GM11168 (cell line): ENCODE data around the gene CCN6.

ENCODE experiments used
- in situ Hi-C: fragments of 300-500 bp; cut with MboI; formaldehyde crosslinking; loops from one replicate; pipeline ENCODE4 v1.12.0; 2022; ENCODE audit warnings: low sequenced_read_pairs; ENCODE audit not compliant: unreplicated experiment

CCN6 gene

GRCh38 chr6:112106562-112106961 lies 52.7 kb downstream of the CCN6 start:
- in situ Hi-C loops, result no loop called here

- in situ Hi-C loops, result no loop called here
Measured at GRCh38 chr6:112109262-112109661, 55.4 kb downstream of the CCN6 start.

DNA sequence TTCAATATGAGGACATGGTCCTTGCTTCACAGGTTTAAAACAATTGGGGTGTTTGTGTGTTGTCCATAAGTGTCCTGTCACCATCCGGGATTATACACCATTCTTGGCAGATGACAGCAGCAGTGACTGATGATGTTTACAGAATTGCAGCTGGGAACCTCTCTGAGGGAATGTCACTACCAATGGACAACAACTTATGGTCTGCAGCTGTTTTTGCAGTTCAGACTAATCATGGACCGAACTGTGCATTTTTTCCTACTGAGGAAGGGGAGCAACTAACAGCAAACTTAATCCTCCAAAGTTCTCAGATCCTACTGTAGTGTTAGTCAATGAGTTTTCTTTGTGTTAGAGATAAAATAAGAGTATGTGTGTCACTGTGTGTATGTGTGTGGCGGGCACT lies 59.5 kb downstream of the CCN6 start:
- in situ Hi-C loops, result no loop called here

- in situ Hi-C loops, result no loop called here
Measured at GRCh38 chr6:112113918-112114317, 60.0 kb downstream of the CCN6 start.

DNA sequence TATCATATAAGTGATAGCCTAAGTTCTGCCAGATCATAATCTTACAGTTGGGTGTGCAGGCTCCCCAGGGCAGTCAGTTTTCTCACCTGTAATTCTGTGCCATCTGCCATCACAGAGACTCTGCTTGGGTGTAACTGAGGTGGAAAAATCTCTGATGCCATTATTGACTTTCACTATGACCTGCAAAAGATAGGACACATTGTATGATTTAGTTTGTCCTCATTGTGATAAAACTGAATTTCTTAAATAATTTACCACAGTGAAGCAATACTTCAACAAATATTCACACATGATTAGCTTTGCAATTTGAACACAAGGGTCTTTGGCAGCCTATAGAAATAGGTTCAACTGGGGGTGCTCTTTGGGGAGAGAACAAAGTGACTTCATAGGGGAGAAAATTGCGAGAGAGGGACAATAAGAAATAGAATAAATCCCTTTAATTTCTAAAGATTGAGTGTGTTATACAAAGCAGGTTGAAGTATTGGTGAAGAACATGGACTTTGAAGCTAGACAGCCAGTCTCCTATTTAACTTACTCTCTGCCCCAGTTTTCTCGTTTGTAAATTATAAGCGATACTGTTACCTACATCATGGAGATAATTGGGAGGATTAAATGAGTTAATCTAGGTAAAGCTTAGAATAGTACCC lies 60.8 kb downstream of the CCN6 start:
- in situ Hi-C loops, result no loop called here

DNA sequence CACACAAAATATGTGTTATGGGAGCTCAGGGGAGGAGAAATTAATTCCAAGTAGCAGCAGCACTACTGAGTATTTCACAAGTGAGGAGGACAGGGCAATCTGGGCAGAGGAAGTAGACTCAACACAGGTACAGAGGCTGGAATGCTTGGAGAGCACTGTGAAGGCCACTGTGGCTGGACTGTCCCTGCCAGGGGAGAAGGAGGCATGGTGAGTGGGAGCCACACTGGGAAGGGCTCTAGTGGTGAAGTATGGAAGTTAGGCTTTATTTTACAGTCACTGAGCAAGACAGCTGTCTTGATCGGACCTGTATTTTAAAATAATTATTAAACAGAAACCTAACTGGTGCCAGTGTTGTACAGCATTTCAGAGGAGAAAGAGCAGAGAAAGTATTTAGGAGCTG lies 62.3 kb downstream of the CCN6 start:
- in situ Hi-C loops, result no loop called here

DNA sequence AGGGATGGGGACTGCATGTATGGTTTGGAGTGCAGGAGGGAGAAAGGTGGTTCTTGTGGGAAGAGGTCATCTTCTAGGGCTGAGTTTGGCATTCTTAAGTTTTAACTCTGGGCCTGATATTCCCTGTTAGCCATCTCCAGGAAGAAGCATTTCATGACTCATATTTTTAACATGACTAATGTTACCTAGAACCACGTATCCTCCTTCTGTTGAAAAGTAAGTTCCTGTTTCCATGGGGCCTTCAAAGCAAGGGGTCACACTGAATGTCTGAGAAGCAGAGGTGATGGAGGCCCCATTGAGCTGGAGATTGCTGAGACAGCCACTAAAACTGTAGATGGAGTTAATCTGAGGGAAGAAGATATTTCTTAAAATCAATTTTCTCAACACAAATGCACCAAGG lies 63.6 kb downstream of the CCN6 start:
- in situ Hi-C loops, result no loop called here

GRCh38 chr6:112118034-112118433 lies 64.1 kb downstream of the CCN6 start:
- in situ Hi-C loops, result no loop called here
